H1 (cell line): ENCODE data around the gene UBR3. TPM values are rescaled to one million over a fixed set of nuclear protein-coding genes. Genes with fewer than 3 reads are reported as not detected.

Source experiments
- CTCF ChIA-PET: fragments of 300-600 bp; sonication (Branson Sonifier 250); formaldehyde crosslinking; loops from one replicate; lab custom pipeline; 2021; ENCODE audit not compliant: partially characterized antibody; lab: Charles Lee
- POLR2A ChIA-PET: fragments of 300-600 bp; sonication (Branson Sonifier 250); formaldehyde crosslinking; loops from one replicate; lab custom pipeline; 2021; ENCODE audit warnings: inconsistent platforms; ENCODE audit not compliant: partially characterized antibody; lab: Charles Lee
- DNase-seq, 2 experiments: peaks; one replicate each; pipeline versions ENCODE4 v3.0.0 to v3.0.0-alpha.2; 2010 to 2022; ENCODE audit warnings: low spot score in 2 of 2, low read depth in 1 of 2, mixed read lengths in 1 of 2
- FAIRE-seq: peaks from 2 replicates; lab custom pipeline; 2011; peaks lifted over from hg19 to GRCh38; lab: Jason Lieb, UNC
- H2AFZ ChIP-seq: 2 replicates; pipeline ENCODE4 v1.8.1; 2012; ENCODE audit warnings: low read length, inconsistent platforms
- H2AK5ac ChIP-seq: 2 replicates; pipeline ENCODE4 v1.6.1; 2013; ENCODE audit warnings: low read depth, low read length
- H2BK120ac ChIP-seq: replicated peaks from 2 replicates; pipeline ENCODE3; 2013; ENCODE audit warnings: low read depth, low read length, inconsistent platforms
- H2BK12ac ChIP-seq: 2 replicates; pipeline ENCODE4 v1.6.1; 2013; ENCODE audit warnings: low read depth, low read length
- H2BK15ac ChIP-seq: 2 replicates; pipeline ENCODE4 v1.6.1; 2013; ENCODE audit warnings: low read length
- H2BK20ac ChIP-seq: 2 replicates; pipeline ENCODE4 v1.6.1; 2013; ENCODE audit warnings: low read length
- H2BK5ac ChIP-seq: 2 replicates; pipeline ENCODE4 v1.6.1; 2013; ENCODE audit warnings: low read depth, low read length
- H3K14ac ChIP-seq: 2 replicates; pipeline ENCODE4 v1.6.1; 2013; ENCODE audit warnings: inconsistent platforms; ENCODE audit not compliant: insufficient read length
- H3K18ac ChIP-seq: 2 replicates; pipeline ENCODE4 v1.6.1; 2013; ENCODE audit warnings: low read length; ENCODE audit errors: extremely low read depth
- H3K23ac ChIP-seq: 2 replicates; pipeline ENCODE4 v1.6.1; 2013; ENCODE audit warnings: inconsistent platforms; ENCODE audit not compliant: insufficient read length
- H3K23me2 ChIP-seq: 2 replicates; pipeline ENCODE4 v1.6.1; 2013; ENCODE audit warnings: low read depth, low read length
- H3K27ac ChIP-seq: 2 replicates; pipeline ENCODE4 v1.6.1; 2011; ENCODE audit warnings: low read depth, low read length, inconsistent platforms
- H3K27me3 ChIP-seq, 4 experiments: replicated peaks in 1 of 4; 1 replicate in 1 of 4; 2 replicates in 3 of 4; pipeline versions ENCODE4 v1.6.1 to v1.8.1; 2011 to 2013; ENCODE audit warnings: low read length in 3 of 4, mild to moderate bottlenecking in 3 of 4, inconsistent platforms in 2 of 4, mixed read lengths in 2 of 4, moderate library complexity in 1 of 4; ENCODE audit not compliant: control insufficient read depth in 3 of 4, insufficient read depth in 3 of 4; ENCODE audit errors: extremely low read depth in 1 of 4
- H3K36me3 ChIP-seq, 4 experiments: 2 replicates each; pipeline versions ENCODE4 v1.6.1 to v1.8.1; 2011 to 2013; ENCODE audit warnings: mild to moderate bottlenecking in 4 of 4, low read length in 3 of 4, moderate library complexity in 2 of 4, control low read depth in 1 of 4, inconsistent platforms in 1 of 4; ENCODE audit not compliant: insufficient read depth in 4 of 4, control insufficient read depth in 2 of 4
- H3K4ac ChIP-seq: replicated peaks from 2 replicates; pipeline ENCODE3; 2013; ENCODE audit warnings: low read length, low read depth, mixed read lengths, inconsistent platforms; ENCODE audit not compliant: insufficient read length
- H3K4me1 ChIP-seq, 4 experiments: replicated peaks in 1 of 4; 1 replicate in 1 of 4; 2 replicates in 3 of 4; pipeline versions ENCODE4 v1.6.1 to v1.8.1; 2011 to 2013; ENCODE audit warnings: low read length in 3 of 4, inconsistent platforms in 2 of 4, mixed read lengths in 1 of 4; ENCODE audit not compliant: insufficient read depth in 4 of 4, control insufficient read depth in 3 of 4
- H3K4me2 ChIP-seq, 2 experiments: 2 replicates each; pipeline versions ENCODE4 v1.6.1 to v1.8.1; 2011 to 2013; ENCODE audit warnings: low read depth in 2 of 2, low read length in 2 of 2, control low read depth in 1 of 2, inconsistent platforms in 1 of 2, mild to moderate bottlenecking in 1 of 2; ENCODE audit not compliant: insufficient read depth in 1 of 2
- H3K4me3 ChIP-seq, 4 experiments: fragments of 200-600, 300-600 bp in 1 of 4; sonication (generic), shearing (Covaris generic), sonication (Bioruptor Twin) in 1 of 4; 2 replicates each; pipeline versions ENCODE4 v1.5.1 to v1.8.1; 2011 to 2016; ENCODE audit warnings: low read length in 4 of 4, low read depth in 3 of 4, control low read depth in 2 of 4, inconsistent platforms in 2 of 4, mild to moderate bottlenecking in 2 of 4, mixed read lengths in 1 of 4, moderate library complexity in 1 of 4; ENCODE audit not compliant: insufficient read depth in 2 of 4; ENCODE audit errors: extremely low read depth in 1 of 4
- H3K56ac ChIP-seq: replicated peaks from 2 replicates; pipeline ENCODE3; 2013; ENCODE audit warnings: low read depth, mild to moderate bottlenecking, mixed read lengths, low read length, inconsistent platforms; ENCODE audit not compliant: insufficient read length
- H3K79me1 ChIP-seq: 2 replicates; pipeline ENCODE4 v1.6.1; 2013; ENCODE audit warnings: low read depth, low read length, control low read depth
- H3K79me2 ChIP-seq, 2 experiments: 2 replicates each; pipeline versions ENCODE4 v1.6.1 to v1.8.1; 2012 to 2013; ENCODE audit warnings: low read length in 2 of 2, mild to moderate bottlenecking in 2 of 2, inconsistent platforms in 1 of 2; ENCODE audit not compliant: insufficient read depth in 2 of 2, control insufficient read depth in 1 of 2
- H3K9ac ChIP-seq, 4 experiments: replicated peaks in 1 of 4; 1 replicate in 1 of 4; 2 replicates in 3 of 4; pipeline versions ENCODE4 v1.6.1 to v1.8.1; 2011 to 2013; ENCODE audit warnings: low read depth in 3 of 4, low read length in 3 of 4, control low read depth in 2 of 4, mild to moderate bottlenecking in 2 of 4, moderate library complexity in 2 of 4, inconsistent platforms in 1 of 4; ENCODE audit errors: extremely low read depth in 1 of 4
- H3K9me3 ChIP-seq, 2 experiments: 2 replicates each; pipeline versions ENCODE4 v1.6.1 to v1.8.1; 2012 to 2013; ENCODE audit warnings: mild to moderate bottlenecking in 2 of 2, moderate library complexity in 2 of 2, control low read depth in 1 of 2, inconsistent platforms in 1 of 2, low read depth in 1 of 2, low read length in 1 of 2, mixed read lengths in 1 of 2; ENCODE audit not compliant: insufficient read depth in 2 of 2
- H4K20me1 ChIP-seq, 2 experiments: replicated peaks in 1 of 2; 2 replicates each; pipeline versions ENCODE3 to v1.8.1; 2011 to 2013; ENCODE audit warnings: inconsistent platforms in 2 of 2, low read length in 2 of 2, mild to moderate bottlenecking in 1 of 2; ENCODE audit not compliant: insufficient read depth in 2 of 2, control insufficient read depth in 1 of 2
- H4K5ac ChIP-seq: 2 replicates; pipeline ENCODE4 v1.6.1; 2013; ENCODE audit warnings: low read length, low read depth, mixed read lengths, inconsistent platforms; ENCODE audit not compliant: insufficient read length
- H4K8ac ChIP-seq: 2 replicates; pipeline ENCODE4 v1.8.0; 2013; ENCODE audit warnings: mild to moderate bottlenecking, moderate library complexity, low read length, inconsistent platforms; ENCODE audit not compliant: insufficient read depth; ENCODE audit errors: extremely low read depth
- H4K91ac ChIP-seq: replicated peaks from 2 replicates; pipeline ENCODE3; 2013; ENCODE audit warnings: low read length, mixed read lengths, inconsistent platforms; ENCODE audit not compliant: insufficient read length
- ASH2L ChIP-seq: fragments of 200-600, 300-600 bp; sonication (generic); IDR thresholded peaks from one replicate; pipeline ENCODE4 v1.7.1; 2017; ENCODE audit warnings: low read length
- BRCA1 ChIP-seq: IDR thresholded peaks from 2 replicates; pipeline ENCODE4 v1.6.1; 2012; ENCODE audit warnings: low read depth, low read length, improper control_type of control experiment
- CEBPB ChIP-seq: IDR thresholded peaks from 2 replicates; pipeline ENCODE4 v1.6.1; 2012; ENCODE audit warnings: low read depth, low read length
- CHD1 ChIP-seq: IDR thresholded peaks from 2 replicates; pipeline ENCODE4 v1.6.1; 2012; ENCODE audit warnings: low read depth, low read length, improper control_type of control experiment
- EP300 ChIP-seq, 2 experiments: IDR thresholded peaks; 1 replicate in 1 of 2; 2 replicates in 1 of 2; pipeline ENCODE4 v1.6.1; 2011 to 2012; ENCODE audit warnings: low read depth in 2 of 2, low read length in 2 of 2, mild to moderate bottlenecking in 2 of 2, borderline replicate concordance in 1 of 2, inconsistent platforms in 1 of 2, moderate library complexity in 1 of 2
- EZH2 ChIP-seq: fragments of 200-600 bp; sonication (generic); IDR thresholded peaks from 2 replicates; pipeline ENCODE4 v1.7.1; 2012; ENCODE audit warnings: low read depth, mild to moderate bottlenecking, moderate library complexity, low read length, inconsistent platforms; ENCODE audit not compliant: severe bottlenecking
- HDAC2 ChIP-seq, 2 experiments: fragments of 300-600 bp in 1 of 2; sonication (generic) in 1 of 2; IDR thresholded peaks; 2 replicates each; pipeline ENCODE4 v1.6.1; 2011 to 2012; ENCODE audit warnings: low read depth in 2 of 2, low read length in 2 of 2, mild to moderate bottlenecking in 2 of 2, moderate library complexity in 2 of 2, borderline replicate concordance in 1 of 2, inconsistent platforms in 1 of 2
- JUND ChIP-seq: IDR thresholded peaks from 2 replicates; pipeline ENCODE4 v1.6.1; 2011; ENCODE audit warnings: mild to moderate bottlenecking, improper control_type of control experiment, low read length
- KDM4A ChIP-seq: IDR thresholded peaks from one replicate; pipeline ENCODE4 v1.7.1; 2012; ENCODE audit warnings: low read depth, mild to moderate bottlenecking, moderate library complexity, low read length, inconsistent platforms; ENCODE audit not compliant: severe bottlenecking
- RXRA ChIP-seq: IDR thresholded peaks from 2 replicates; pipeline ENCODE4 v1.6.1; 2011; ENCODE audit warnings: low read depth, mild to moderate bottlenecking, low read length, moderate library complexity; ENCODE audit not compliant: insufficient read depth
- SAP30 ChIP-seq: fragments of 300-600 bp; sonication (generic); IDR thresholded peaks from 2 replicates; pipeline ENCODE4 v1.7.1; 2012; ENCODE audit warnings: low read length, moderate library complexity, mild to moderate bottlenecking, inconsistent platforms; ENCODE audit not compliant: insufficient read depth, insufficient replicate concordance
- SP2 ChIP-seq: IDR thresholded peaks from 2 replicates; pipeline ENCODE4 v1.6.1; 2012; ENCODE audit warnings: mild to moderate bottlenecking, low read length, inconsistent platforms
- TCF12 ChIP-seq: IDR thresholded peaks from 2 replicates; pipeline ENCODE4 v1.6.1; 2011; ENCODE audit warnings: low read depth, mild to moderate bottlenecking, low read length
- WGBS, 2 experiments: shearing (Covaris generic) in 1 of 2; methylation state at CpG; one replicate each; pipeline versions ENCODE4 v1.1.6 to v1.1.7; 2013 to 2015; ENCODE audit warnings: low lambda C conversion rate in 2 of 2, mixed read lengths in 2 of 2, inconsistent platforms in 1 of 2, low coverage in 1 of 2, missing lambda C conversion rate in 1 of 2; ENCODE audit not compliant: insufficient replicate concordance in 2 of 2, insufficient coverage in 1 of 2, insufficient read length in 1 of 2; ENCODE audit errors: extremely low coverage in 1 of 2, missing lambda C conversion rate in 1 of 2; 5-methylcytosine and 5-hydroxymethylcytosine counted together
- polyA plus RNA-seq, 7 experiments: library from polyadenylated mRNA; depleted of rRNA in 3 of 7; stranded (reverse) in 5 of 7; unstranded in 2 of 7; fragments of >200 nt in 5 of 7; fragments of 200-250 nt in 2 of 7; gene quantifications; 1 replicate in 5 of 7; 2 replicates in 1 of 7; 4 replicates in 1 of 7; pipeline versions ENCODE4 v1.2.1 to v1.2.3, GENCODE V29; 2011 to 2013; ENCODE audit warnings: missing spikeins in 2 of 7, mixed read lengths in 2 of 7
- total RNA-seq: library from RNA; stranded (reverse); fragmentation: NEBNext Ultra II Directional; extraction: Animal tissue kit (Norgen Biotek cat#: 25700); gene quantifications from 2 replicates; pipeline ENCODE4 v1.2.1, GENCODE V29; 2021

The UBR3 gene
- total and polyA plus RNA-seq, 2 of the 8 experiments (the other 6 are each of a cell fraction or from before 2014, with no cell fraction given) = 3.7 to 17.7 TPM

DNA sequence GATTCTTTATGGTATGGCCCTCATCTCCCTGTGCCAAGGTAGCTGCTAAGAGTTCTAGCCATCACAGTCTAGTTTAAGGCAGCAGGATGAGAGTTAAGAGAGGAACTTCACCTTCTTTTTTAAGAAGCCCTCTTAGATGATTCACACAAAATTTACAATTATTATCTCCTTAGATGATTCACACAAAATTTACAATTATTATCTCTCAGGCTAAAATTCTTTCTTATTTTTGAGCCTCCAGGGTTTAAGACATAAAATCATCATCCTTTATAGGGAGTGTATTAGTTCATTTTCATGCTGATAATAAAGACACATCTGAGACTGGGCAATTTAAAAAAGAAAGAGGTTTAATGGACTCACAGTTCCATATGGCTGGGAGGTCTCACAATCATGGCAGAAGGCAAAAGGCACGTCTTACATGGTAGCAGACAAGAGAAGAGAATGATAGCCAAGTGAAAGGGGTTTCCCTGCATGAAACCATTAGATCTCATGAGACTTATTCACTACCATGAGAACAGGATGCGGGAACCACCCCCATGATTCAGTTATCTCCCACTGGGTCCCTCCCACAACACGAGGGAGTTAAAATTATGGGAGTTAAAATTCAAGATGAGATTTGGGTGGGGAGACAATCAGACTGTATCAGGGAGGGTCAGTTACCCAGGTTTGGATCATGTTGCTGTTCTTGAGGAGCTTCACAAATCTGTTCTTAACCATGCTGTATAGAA, 217.7 kb downstream of the UBR3 start:
- Histone ChIP-seq H3K18ac (no peak overlapping the region), H3K9ac (no peak overlapping the region), H3K79me2 (no peaks in the 10 kb centered on the region), H3K23ac (no peak overlapping the region), H2AFZ (no peak overlapping the region), H3K4me3 (no peak overlapping the region), H2BK20ac (no peak overlapping the region), H3K79me1 (no peaks in the 10 kb centered on the region), H3K4ac (no peak overlapping the region), H3K4me1 (no peaks in the 10 kb centered on the region), H3K23me2 (no peaks in the 10 kb centered on the region), H3K27me3 (no peaks in the 10 kb centered on the region), H3K27ac (no peak overlapping the region), H2AK5ac (no peak overlapping the region), H4K20me1 (no peaks in the 10 kb centered on the region), H4K91ac (no peak overlapping the region), H2BK5ac (no peak overlapping the region), H2BK12ac (no peak overlapping the region), H2BK120ac (no peak overlapping the region), H2BK15ac (no peak overlapping the region), H3K56ac (no peak overlapping the region), H3K9me3 (no peaks in the 10 kb centered on the region), H4K5ac (no peak overlapping the region), H3K14ac (no peak overlapping the region), H3K36me3 (no peaks in the 10 kb centered on the region), H4K8ac (no peak overlapping the region), H3K4me2 (no peak overlapping the region)
- DNase-seq = no peak
- FAIRE-seq = no peak
- ChIA-PET CTCF (interaction anchor here (0.6 to 1.1 kb wide), 3 partner anchors 11 to 886 kb away, joined by 3 read pairs; no protein-coding TSS in a partner anchor), POLR2A (no interaction called here)
- 90% methylated on average over 3 of the region's 3 CpGs; no CpG with 5 or more reads in 1 of the 2 experiments for WGBS, 2 experiments
- no peak for TF ChIP-seq RXRA
- no peak for TF ChIP-seq EP300 (IDR thresholded peaks at IDR 0.05; ENCODE audit: borderline replicate concordance in 1 of 2, low read depth in 2 of 2, low read length in 2 of 2)
- TF ChIP-seq HDAC2 (IDR thresholded peaks at IDR 0.05; ENCODE audit: borderline replicate concordance in 1 of 2, low read depth in 2 of 2, low read length in 2 of 2) = no peak
- TF ChIP-seq KDM4A = no peak
- no peak for TF ChIP-seq SAP30
- TF ChIP-seq CEBPB = no peak
- no peak for TF ChIP-seq TCF12
- TF ChIP-seq BRCA1 = no peak
- TF ChIP-seq CHD1 = no peak
- TF ChIP-seq ASH2L = no peak
- TF ChIP-seq SP2 = no peak
- TF ChIP-seq JUND = no peak
- TF ChIP-seq EZH2 = no peak
